A204.1 (cell line): ENCODE measurements around the gene SPP2.

ENCODE experiments used
- FAIRE-seq: peaks from 2 replicates; lab custom pipeline; 2012; peaks lifted over from hg19 to GRCh38; lab: Jason Lieb, UNC

Gene SPP2

DNA sequence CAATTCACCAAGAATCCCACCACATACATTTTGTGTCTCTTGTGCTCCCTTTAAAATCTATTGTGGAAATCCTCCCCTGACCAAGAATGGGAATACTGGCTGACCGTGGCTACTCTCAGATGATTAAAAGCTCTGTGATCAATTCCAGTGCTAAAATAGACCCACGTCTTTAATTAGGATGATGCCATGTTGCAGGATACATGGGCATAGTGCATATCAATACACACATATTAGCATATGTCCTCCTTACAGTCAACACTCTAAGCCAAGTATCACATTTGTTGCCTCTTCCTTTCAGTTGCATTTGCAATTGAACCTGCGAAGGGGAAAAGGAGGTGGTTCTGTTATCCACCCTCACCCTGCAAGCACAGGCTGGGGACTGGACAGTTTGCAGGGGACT is 41.8 kb downstream of the SPP2 start:
- no peak for FAIRE-seq

DNA sequence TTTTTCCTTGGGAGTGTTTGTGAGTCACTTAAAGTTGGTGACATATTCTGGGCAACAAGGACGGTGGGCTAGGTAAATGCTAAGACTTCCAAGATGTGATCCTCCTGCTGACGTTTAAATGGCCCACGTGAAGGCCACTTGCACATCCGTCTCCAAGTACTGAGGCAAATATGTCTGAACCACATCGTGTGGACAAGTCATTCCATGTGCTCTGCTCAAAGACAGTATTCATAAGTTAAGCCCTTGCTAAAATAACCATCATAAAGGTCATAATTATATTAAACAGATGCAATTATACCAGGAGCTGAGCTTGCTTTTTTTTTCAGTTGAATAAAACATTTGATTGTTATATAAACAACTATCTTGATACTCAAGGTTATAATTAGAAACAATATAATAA is 44.8 kb downstream of the SPP2 start:
- no peak for FAIRE-seq

- no peak for FAIRE-seq
These were observed 45.7 kb downstream of the SPP2 start for GRCh38 chr2:234096164-234096563.

DNA sequence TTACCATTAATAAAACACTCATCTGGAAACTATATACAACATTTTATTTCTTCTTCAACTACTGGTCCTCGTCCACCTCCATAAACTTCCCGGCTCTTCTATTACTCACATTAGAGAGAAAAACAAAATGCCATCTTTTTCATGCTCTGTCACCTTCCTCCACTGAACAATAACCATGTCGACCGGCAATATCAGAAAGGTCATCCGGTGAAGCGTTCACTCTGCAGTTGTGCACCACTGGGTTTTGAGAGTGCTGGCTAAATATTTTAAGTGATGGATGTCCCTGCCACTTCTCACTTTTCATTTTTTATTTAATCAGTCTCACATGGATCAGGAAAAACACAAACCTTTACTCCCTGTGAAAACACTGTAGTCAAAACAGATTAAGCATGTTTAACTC is 48.2 kb downstream of the SPP2 start:
- FAIRE-seq: no peak

- no peak for FAIRE-seq
These were observed 48.8 kb downstream of the SPP2 start for GRCh38 chr2:234099266-234099665.

GRCh38 chr2:234100686-234101085 is 50.2 kb downstream of the SPP2 start:
- FAIRE-seq: no peak

- no peak for FAIRE-seq
These were observed 51.6 kb downstream of the SPP2 start for GRCh38 chr2:234102112-234102511.

GRCh38 chr2:234107861-234108260 is 57.4 kb downstream of the SPP2 start:
- no peak for FAIRE-seq

DNA sequence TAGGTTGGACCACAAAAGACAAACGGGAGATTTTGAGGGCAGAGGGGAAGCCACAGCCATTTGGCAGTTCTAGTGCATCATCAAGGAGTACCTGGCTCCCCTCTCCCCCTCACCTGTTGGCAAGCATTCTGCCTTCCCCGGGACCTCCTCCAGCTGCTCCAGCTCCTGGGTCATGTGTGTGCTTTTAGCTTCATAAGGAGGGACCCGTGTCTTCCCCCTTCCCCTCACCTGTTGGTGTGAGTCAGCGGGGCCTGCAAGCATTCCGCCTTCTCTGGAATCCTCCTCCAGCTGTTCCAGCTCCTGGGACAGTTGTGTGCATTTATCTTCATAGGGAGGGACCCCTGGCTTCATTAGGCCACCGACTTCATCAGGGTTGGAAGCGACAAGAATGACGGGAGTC is 58.8 kb downstream of the SPP2 start:
- no peak for FAIRE-seq

GRCh38 chr2:234110219-234110618 is 59.7 kb downstream of the SPP2 start:
- FAIRE-seq: no peak

DNA sequence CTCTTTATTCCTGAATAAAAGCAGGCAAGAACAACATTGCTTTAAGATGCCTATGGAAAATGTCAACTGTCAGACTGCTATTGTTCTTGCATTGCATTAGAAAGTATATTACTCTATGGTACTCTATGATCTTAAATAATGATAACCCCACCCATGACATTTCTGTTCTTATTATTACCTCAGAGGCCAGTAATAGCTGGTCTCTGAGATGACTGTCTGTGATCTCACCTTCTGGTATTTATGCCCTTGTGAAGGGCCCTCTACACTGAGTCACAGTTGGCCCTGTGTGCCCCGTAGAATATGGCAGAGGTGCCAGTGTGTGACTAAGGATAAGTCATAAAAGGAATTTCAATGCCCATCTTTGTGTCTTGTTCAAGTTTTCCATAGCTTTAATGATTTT is 61.0 kb downstream of the SPP2 start:
- FAIRE-seq: no peak

- no peak for FAIRE-seq
These were observed 65.5 kb downstream of the SPP2 start for GRCh38 chr2:234116010-234116409.

GRCh38 chr2:234121999-234122398 is 71.5 kb downstream of the SPP2 start:
- no peak for FAIRE-seq

DNA sequence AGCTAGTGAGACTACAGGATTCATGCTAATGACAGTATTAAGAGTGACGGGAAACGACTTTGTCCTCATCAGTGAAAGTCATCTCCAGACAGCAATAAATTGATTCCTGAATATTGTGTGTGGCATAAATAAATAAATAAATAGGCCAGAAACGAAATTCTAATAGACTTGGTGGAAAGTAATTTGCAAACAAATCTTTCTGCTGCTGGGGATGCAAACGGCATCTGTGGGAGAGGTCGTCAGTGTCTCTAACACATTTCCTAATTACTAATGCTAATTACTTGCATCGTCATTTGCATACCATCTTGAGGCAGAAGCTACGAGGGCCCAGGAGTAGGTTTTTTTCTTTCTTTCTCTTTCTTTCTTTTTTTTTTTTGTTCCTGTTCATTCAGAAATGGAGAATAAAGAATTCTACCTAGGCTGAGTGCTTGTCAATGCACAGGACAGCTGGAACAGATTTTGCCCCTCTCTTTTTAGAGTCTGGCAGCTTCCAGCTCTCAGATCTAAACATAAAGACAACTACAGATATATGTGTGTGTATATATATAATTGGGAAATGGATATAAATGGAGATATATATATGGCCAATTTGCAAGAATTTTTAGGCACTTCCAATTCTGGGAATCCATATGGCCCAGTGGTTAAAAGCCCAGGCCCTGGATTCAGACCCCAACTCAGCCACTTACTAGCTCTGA is 75.1 kb downstream of the SPP2 start:
- no peak for FAIRE-seq

GRCh38 chr2:234126146-234126470 is 75.6 kb downstream of the SPP2 start:
- no peak for FAIRE-seq
